GM12865 (cell line): ENCODE results near the gene GADD45A.
"Not testable (repeated sequence)": the region's sequence is repeated elsewhere in the genome, so short reads cannot be mapped to it uniquely, and the experiment has no call there.

Experiments used
- DNase-seq: peaks from one replicate; pipeline ENCODE4 v3.0.0; 2010; ENCODE audit warnings: low read depth
- H3K4me3 ChIP-seq: 2 replicates; pipeline ENCODE4 v1.5.1; 2011; ENCODE audit warnings: mild to moderate bottlenecking, low read depth, low read length, control low read depth
- TF ChIP-seq, protein P1 (sequence below): IDR thresholded peaks from 2 replicates; pipeline ENCODE4 v1.5.1; 2011; ENCODE audit warnings: low read length, control low read depth, low read depth, inconsistent platforms; ENCODE audit not compliant: insufficient read depth; ENCODE audit errors: missing control alignments

The GADD45A gene

GRCh38 chr1:67652800-67653199, 32.2 kb upstream of the GADD45A start:
- peak; percentile 53 for DNase-seq
- no peak overlapping the region for H3K4me3 ChIP-seq
- TF ChIP-seq, protein P1, sequence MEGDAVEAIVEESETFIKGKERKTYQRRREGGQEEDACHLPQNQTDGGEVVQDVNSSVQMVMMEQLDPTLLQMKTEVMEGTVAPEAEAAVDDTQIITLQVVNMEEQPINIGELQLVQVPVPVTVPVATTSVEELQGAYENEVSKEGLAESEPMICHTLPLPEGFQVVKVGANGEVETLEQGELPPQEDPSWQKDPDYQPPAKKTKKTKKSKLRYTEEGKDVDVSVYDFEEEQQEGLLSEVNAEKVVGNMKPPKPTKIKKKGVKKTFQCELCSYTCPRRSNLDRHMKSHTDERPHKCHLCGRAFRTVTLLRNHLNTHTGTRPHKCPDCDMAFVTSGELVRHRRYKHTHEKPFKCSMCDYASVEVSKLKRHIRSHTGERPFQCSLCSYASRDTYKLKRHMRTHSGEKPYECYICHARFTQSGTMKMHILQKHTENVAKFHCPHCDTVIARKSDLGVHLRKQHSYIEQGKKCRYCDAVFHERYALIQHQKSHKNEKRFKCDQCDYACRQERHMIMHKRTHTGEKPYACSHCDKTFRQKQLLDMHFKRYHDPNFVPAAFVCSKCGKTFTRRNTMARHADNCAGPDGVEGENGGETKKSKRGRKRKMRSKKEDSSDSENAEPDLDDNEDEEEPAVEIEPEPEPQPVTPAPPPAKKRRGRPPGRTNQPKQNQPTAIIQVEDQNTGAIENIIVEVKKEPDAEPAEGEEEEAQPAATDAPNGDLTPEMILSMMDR = no peak

GRCh38 chr1:67653304-67653703, 31.7 kb upstream of the GADD45A start:
- DNase-seq = no peak
- H3K4me3 ChIP-seq = no peak overlapping the region
- TF ChIP-seq, protein P1 = no peak

GRCh38 chr1:67655581-67655980, 29.4 kb upstream of the GADD45A start:
- no peak overlapping the region for H3K4me3 ChIP-seq
- TF ChIP-seq, protein P1 = no peak
- no peak for DNase-seq

DNA sequence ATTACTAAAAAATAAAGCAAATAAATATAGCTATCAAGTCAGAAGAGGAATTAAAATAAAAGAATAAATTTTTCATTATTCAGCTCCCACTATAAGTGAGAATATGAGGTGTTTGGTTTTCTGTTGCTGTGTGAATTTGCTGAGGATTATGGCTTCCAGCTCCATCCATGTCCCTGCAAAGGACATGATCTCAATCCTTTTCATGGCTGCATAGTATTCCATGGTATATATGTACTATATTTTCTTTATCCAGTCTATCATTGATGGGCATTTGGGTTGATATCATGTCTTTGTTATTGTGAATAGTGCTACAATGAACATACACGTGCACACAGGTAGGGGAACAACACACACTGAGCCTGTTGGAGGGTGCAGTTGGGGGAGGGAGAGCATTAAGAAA, 27.8 kb upstream of the GADD45A start:
- H3K4me3 ChIP-seq, DNase-seq: not testable (repeated sequence)

- DNase-seq = no peak
- no peak overlapping the region for H3K4me3 ChIP-seq
- TF ChIP-seq, protein P1 = no peak
These were observed 25.8 kb upstream of the GADD45A start for GRCh38 chr1:67659229-67659628.

- H3K4me3 ChIP-seq = no peak overlapping the region
These were observed 22.1 kb upstream of the GADD45A start for GRCh38 chr1:67662884-67663283.

DNA sequence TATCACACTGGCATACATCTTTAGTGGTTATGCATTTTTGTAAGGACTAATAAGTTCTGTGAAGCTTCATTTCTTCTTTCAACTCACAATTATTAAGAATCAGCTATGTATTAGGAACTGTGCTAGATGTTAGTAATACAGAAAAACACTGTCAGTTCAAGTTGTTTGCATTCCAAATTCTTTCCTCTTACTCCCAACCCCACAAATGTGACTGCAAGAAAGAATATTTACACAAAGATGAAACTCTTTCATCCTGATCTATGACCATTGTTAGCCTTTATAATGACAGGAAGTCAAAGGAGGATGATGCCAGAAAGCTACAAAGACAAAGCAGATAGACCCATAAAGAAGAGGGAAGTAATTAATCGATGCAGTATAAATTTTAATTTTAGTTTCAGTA, 21.0 kb upstream of the GADD45A start:
- no peak overlapping the region for H3K4me3 ChIP-seq
- TF ChIP-seq, protein P1 = no peak
- DNase-seq = no peak

More at GRCh38 chr1:67662884-67663283, 22.1 kb upstream of the GADD45A start:
- DNase-seq = no peak
- TF ChIP-seq, protein P1 = no peak

DNA sequence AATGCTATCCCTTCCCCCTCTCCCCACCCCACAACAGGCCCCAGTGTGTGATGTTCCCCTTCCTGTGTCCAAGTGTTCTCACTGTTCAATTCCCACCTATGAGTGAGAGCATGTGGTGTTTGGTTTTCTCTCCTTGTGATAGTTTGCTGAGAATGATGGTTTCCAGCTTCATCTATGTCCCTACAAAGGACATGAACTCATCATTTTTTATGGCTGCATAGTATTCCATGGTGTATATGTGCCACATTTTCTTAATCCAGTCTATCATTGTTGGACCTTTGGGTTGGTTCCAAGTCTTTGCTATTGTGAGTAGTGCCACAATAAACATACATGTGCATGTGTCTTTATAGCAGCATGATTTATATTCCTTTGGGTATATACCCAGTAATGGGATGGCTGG, 19.7 kb upstream of the GADD45A start:
- DNase-seq, H3K4me3 ChIP-seq: not testable (repeated sequence)
